NCI-H2107 (cell line): ENCODE measurements around the gene ZNF512B.
A peak's percentile ranks its signal among the peaks of the same experiment; 100 is the strongest.
"Not testable (repeated sequence)": the region's sequence is repeated elsewhere in the genome, so short reads cannot be mapped to it uniquely, and the experiment has no call there.

ENCODE experiments used
- DNase-seq: peaks from one replicate; lab custom pipeline; 2025; lab: John Stamatoyannopoulos, UW

Gene ZNF512B

GRCh38 chr20:63969838-63970713, at the start of gene ZNF512B:
TSS of gene ZNF512B (minus strand) at chr20:63969930. CDS start at chr20:63967950, 1,980 bp downstream.
- DNase-seq: no peak

GRCh38 chr20:64015635-64016034, 45.9 kb upstream of the ZNF512B start:
- DNase-seq: no peak

- DNase-seq: not testable (repeated sequence)
Observed at GRCh38 chr20:64012385-64013154, 42.8 kb upstream of the ZNF512B start.

- no peak for DNase-seq
Observed at GRCh38 chr20:64011366-64011779, 41.6 kb upstream of the ZNF512B start.

- no peak for DNase-seq
Observed at GRCh38 chr20:64010711-64011237, 41.0 kb upstream of the ZNF512B start.

- DNase-seq: no peak
Observed at GRCh38 chr20:64009811-64010387, 40.2 kb upstream of the ZNF512B start.

- DNase-seq: no peak
Observed at GRCh38 chr20:64006902-64007301, 37.2 kb upstream of the ZNF512B start.

GRCh38 chr20:64006490-64006889, 36.8 kb upstream of the ZNF512B start:
- DNase-seq: no peak

GRCh38 chr20:64005394-64005793, 35.7 kb upstream of the ZNF512B start:
- no peak for DNase-seq

- DNase-seq: no peak
Observed at GRCh38 chr20:64003960-64004725, 34.4 kb upstream of the ZNF512B start.

- DNase-seq: peak; percentile 91
Observed at GRCh38 chr20:64001607-64002011, 31.9 kb upstream of the ZNF512B start.

- DNase-seq: no peak
Observed at GRCh38 chr20:64000906-64001305, 31.2 kb upstream of the ZNF512B start.

GRCh38 chr20:63982937-63983336, 13.2 kb upstream of the ZNF512B start:
- no peak for DNase-seq

- DNase-seq: peak; percentile 95
Observed at GRCh38 chr20:63980806-63981728, 11.3 kb upstream of the ZNF512B start, which contains the start of gene PRPF6. TSS of gene PRPF6 (plus strand) at chr20:63981132. CDS start at chr20:63981246, 114 bp downstream.

GRCh38 chr20:63980317-63980805, 10.6 kb upstream of the ZNF512B start:
- DNase-seq: no peak

- no peak for DNase-seq
Observed at GRCh38 chr20:63979557-63980316, 10.0 kb upstream of the ZNF512B start, which contains the start of gene SAMD10. TSS of gene SAMD10 (minus strand) at chr20:63979642. CDS start at chr20:63979467, 175 bp downstream.

- no peak for DNase-seq
Observed at GRCh38 chr20:63979229-63979556, 9.5 kb upstream of the ZNF512B start.

- DNase-seq: no peak
Observed at GRCh38 chr20:63978319-63979228, 8.8 kb upstream of the ZNF512B start.
